GM21737 (cell line): Measurements from ENCODE around the gene BSND.
"Not testable (repeated sequence)": the region's sequence is repeated elsewhere in the genome, so short reads cannot be mapped to it uniquely, and the experiment has no call there.

Source experiments
- ATAC-seq: cut with Tn5 transposase; IDR thresholded peaks from one replicate; pipeline ENCODE4 v1.9.1; 2021; ENCODE audit warnings: mild to moderate bottlenecking, moderate library complexity; ENCODE audit not compliant: unreplicated experiment

BSND gene

DNA sequence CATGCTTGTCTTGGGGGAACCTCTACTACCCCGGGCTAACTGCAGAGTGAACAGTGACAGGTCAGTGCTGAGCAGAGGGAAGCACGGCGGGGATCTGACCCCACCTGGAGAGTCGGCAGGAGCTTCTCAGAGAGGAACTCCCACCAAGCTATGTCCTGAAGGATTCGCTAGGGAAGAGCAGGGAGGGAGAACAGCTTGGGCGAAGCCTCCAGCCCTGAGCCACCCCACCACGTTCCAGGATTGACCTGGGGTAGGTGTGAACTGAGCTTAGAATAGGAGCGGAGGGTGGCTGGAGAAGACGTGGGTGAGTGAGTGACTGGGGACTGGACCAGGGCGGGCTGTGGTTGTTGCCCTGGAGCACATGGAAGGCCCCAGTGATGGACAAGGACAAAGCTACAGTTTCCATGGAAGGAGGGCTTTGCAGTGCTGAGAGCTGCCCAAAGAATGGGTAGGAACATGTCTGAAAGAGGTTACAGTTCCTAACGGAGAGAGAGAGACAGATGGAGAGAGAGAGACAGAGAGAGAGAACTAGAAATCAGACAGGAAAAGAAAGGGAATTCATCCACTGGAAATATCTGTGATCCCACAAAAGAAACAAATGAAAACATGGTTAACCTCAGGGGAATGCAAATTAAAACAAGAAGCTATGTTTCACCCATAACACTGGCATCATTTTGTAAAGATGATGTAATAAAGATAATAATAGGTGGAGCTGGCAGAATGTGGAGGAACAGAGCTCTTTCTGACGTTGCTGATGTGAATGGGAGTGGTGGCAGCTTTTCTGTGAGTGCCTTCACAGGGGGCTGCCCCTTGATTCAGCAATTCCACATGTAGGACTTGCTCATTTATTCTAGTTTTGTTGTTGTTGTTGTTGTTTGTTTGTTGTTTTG is 17.2 kb downstream of the BSND start:
- ATAC-seq, result no peak

- ATAC-seq, result no peak
These were observed 19.7 kb downstream of the BSND start for GRCh38 chr1:55018395-55018794.

- ATAC-seq, result peak; percentile 72
These were observed 23.3 kb downstream of the BSND start for GRCh38 chr1:55021942-55022546.

DNA sequence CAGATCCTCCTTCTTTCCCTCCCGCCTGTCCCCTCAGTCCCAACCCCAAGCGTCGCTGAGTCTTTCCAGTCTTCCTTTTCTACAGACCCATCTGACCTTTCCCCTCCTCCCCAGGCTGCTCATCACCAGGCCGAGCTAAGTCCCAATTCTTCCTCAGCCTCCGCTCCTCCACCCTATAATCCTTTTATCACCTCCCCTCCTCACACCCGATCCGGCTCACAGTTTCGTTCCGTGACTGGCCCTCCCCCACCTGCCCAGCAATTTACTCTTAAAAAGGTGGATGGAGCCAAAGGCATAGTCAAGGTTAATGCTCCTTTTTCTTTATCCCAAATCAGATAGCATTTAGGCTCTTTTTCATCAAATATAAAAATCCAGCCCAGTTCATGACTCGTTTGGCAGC is 25.4 kb downstream of the BSND start:
- ATAC-seq, result not testable (repeated sequence)

- not testable (repeated sequence) for ATAC-seq
These were observed 27.9 kb downstream of the BSND start for GRCh38 chr1:55026682-55027081.

DNA sequence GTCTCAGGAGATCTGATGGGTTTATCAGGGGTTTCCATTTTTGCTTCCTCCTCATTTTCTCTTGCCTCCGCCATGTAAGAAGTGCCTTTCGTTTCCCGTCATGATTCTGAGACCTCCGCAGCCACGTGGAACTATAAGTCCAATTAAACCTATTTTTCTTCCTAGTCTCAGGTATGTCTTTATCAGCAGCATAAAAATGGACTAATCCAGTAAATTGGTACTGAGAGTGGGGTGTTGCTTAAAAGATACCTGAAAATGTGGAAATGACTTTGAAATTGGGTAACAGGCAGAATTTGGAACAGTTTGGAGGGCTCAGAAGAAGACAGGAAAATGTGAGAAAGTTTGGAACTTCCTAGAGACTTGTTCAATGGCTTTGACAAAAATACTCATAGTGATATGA is 32.4 kb downstream of the BSND start:
- not testable (repeated sequence) for ATAC-seq

DNA sequence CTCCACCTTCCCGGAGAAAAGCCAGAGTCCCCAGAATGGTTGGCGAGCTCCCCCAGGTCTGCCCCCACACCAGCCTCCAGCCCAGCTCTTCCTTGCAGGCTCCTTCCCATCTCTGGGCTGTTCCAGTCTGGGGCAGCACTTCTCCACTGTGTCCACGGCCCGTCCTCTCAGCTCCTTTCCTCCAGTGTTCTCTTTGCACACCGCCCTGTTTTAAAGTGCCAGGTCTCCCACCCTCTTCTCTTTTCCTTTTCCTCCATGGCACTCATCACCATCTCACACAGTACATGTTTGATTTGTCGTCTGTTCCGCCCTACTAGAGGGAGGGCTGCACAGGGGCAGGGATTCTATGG is 34.5 kb downstream of the BSND start:
- no peak for ATAC-seq

DNA sequence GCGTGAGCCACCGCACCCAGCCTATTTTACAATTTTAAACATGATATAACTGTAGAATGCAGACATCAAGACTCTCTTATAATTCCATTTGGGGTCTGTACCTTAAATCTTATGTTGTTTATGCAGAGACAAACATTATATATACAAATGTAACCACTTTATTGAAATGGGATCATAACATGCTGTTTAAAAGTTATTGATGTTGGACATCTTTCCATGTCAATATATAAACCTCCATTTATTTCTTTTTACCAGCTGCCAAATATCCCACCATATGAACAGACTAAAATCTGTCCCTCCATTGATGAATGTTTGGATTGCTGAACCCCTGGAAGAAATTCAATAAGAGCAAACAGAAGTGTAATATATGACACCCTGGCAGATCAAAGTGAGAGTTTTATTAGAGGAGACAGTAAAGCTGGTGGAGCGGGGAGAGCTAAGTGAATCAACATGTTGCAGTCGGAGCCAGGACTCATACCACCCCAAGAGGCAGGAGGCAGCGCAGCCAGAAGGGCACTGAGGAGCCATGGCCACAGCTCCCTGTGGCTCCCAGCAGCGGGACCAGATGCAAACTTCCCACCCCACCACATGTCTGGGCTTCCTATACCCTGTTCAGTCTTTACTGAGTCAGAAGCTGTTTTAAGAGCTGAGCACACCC is 35.9 kb downstream of the BSND start:
- ATAC-seq, result no peak

GRCh38 chr1:55035904-55036303 is 37.2 kb downstream of the BSND start:
- no peak for ATAC-seq

GRCh38 chr1:55037733-55038551 is 39.2 kb downstream of the BSND start:
- no peak for ATAC-seq

DNA sequence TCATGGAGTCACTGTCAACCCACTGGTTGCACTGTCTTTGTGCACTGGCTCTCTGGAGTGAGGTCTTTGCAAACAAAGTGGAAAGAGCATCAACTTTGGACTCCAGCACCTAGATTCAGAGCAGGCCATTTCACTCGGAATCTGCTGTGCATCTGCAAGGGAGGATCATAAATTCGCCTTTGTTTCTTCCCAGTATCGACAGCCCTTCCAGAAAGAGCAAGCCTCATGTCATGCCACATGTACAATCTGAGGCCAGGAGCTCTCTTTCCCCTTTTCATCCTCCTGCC is 39.8 kb downstream of the BSND start:
- no peak for ATAC-seq

- ATAC-seq, result no peak
These were observed 40.2 kb downstream of the BSND start for GRCh38 chr1:55038974-55039341.

DNA sequence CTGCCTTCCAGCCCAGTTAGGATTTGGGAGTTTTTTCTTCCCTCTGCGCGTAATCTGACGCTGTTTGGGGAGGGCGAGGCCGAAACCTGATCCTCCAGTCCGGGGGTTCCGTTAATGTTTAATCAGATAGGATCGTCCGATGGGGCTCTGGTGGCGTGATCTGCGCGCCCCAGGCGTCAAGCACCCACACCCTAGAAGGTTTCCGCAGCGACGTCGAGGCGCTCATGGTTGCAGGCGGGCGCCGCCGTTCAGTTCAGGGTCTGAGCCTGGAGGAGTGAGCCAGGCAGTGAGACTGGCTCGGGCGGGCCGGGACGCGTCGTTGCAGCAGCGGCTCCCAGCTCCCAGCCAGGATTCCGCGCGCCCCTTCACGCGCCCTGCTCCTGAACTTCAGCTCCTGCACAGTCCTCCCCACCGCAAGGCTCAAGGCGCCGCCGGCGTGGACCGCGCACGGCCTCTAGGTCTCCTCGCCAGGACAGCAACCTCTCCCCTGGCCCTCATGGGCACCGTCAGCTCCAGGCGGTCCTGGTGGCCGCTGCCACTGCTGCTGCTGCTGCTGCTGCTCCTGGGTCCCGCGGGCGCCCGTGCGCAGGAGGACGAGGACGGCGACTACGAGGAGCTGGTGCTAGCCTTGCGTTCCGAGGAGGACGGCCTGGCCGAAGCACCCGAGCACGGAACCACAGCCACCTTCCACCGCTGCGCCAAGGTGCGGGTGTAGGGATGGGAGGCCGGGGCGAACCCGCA is 40.8 kb downstream of the BSND start, which contains the start of gene PCSK9:
Gene PCSK9, plus strand, starts transcription at position 207 of the 741 bp plus-strand sequence. Its CDS starts 290 bp downstream, at position 497.
- ATAC-seq, result no peak

GRCh38 chr1:55040083-55040932 is 41.6 kb downstream of the BSND start:
- ATAC-seq, result no peak

DNA sequence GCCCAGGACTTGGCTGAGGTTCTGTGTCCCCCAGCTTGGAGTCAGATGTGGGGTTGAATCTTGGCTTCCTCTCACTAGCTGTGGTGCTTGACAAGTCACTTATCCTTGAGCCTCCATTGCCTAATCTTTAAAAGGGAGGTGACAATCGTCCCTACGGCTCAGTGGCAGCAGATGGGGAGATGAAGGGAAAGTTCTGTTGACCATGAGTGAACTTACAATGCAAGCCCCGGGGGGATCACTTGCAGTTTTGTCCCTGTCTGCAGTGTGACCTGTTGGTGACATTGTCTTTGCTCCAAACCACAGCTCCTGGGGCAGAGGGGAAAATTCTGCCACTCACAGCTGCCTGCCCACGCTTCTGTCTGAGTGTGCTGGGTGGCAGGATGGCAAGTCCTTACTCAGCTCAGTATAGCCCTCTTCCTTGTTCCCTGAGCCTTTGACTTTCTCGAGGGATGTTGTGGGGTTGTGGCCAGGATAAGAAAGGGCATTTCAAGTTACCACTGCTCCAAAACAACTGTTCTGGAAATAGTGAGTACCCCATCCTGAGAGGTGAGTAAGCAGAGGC is 42.3 kb downstream of the BSND start:
- ATAC-seq, result no peak

DNA sequence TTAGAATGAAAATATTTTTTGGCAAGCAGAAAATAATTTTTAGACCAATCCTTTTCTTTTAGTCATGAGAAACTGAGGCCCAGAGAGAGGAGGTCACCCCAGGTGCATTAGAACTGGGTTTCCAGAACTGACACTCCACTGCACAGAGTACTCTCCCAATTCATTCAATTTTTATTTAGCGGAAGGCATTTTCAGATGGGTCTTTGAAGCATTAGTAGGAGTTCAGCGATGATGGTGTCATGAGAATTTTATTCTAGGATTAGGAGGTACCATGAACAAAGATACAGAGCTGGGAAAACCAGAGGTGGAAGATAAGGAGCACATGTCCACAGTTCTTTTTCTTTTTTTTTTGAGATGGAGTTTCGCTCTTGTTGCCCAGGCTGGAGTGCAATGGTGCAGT is 42.9 kb downstream of the BSND start:
- ATAC-seq, result no peak

DNA sequence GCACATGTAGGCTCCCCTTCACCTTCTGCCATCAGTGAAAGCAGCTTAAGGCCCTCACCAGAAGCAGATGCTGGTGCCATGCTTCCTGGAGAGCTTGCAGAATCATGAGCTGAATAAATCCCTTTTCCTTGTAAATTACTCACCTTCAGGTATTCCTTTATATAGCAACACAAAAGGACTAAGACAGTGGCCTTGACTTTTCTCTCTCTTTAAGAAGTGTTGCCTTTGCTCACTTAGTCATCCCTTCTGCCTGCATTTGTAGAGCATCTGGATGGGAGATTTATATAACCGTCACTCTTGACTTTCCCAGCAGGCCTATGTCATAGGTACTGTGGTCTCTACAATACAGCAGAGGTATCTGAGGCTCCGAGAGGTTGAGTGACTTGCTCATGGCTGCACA is 44.3 kb downstream of the BSND start:
- no peak for ATAC-seq

- no peak for ATAC-seq
These were observed 45.0 kb downstream of the BSND start for GRCh38 chr1:55043726-55044125.

GRCh38 chr1:55044617-55045397 is 46.1 kb downstream of the BSND start:
- no peak for ATAC-seq
